MG63 (cell line): ENCODE measurements around the gene INSYN2B. TPM values are rescaled to one million over a fixed set of nuclear protein-coding genes. Genes with fewer than 3 reads are reported as not detected.

Source experiments
- DNase-seq: peaks from one replicate; pipeline ENCODE4 v3.0.0-alpha.2; 2020
- H3K27me3 ChIP-seq: fragments of 250-450 bp; sonication (Bioruptor Pico); 2 replicates; pipeline ENCODE4 v1.5.1; 2020; ENCODE audit warnings: mild to moderate bottlenecking, moderate library complexity
- H3K36me3 ChIP-seq: fragments of 250-450 bp; sonication (Bioruptor Pico); 2 replicates; pipeline ENCODE4 v1.5.1; 2020; ENCODE audit warnings: mild to moderate bottlenecking, moderate library complexity
- H3K4me3 ChIP-seq: fragments of 250-450 bp; sonication (Bioruptor Pico); 2 replicates; pipeline ENCODE4 v1.5.1; 2020; ENCODE audit warnings: mild to moderate bottlenecking, moderate library complexity
- H3K9me3 ChIP-seq: fragments of 250-450 bp; sonication (Bioruptor Pico); 2 replicates; pipeline ENCODE4 v1.5.1; 2020; ENCODE audit warnings: mild to moderate bottlenecking, moderate library complexity
- total RNA-seq: library from RNA; depleted of rRNA; stranded (reverse); fragments of >200 nt; shearing (Covaris generic); gene quantifications from 2 replicates; pipeline ENCODE4 v1.2.3, GENCODE V29; 2014; ENCODE audit warnings: low replicate concordance

Gene INSYN2B
- total RNA-seq, 1 experiment from 2014 or later: 7.8 TPM

GRCh38 chr5:169917500-169917899 is 62.8 kb downstream of the INSYN2B start:
- DNase-seq: no peak
- Histone ChIP-seq H3K27me3 (no peaks in the 10 kb centered on the region), H3K9me3 (no peaks in the 10 kb centered on the region), H3K36me3 (0 out of 2 replicates have a peak, but pooled peaks cover 4% of the 10 kb centered on the region), H3K4me3 (no peak overlapping the region)

GRCh38 chr5:169914766-169915165 is 65.5 kb downstream of the INSYN2B start:
- DNase-seq: peak; percentile 67
- Histone ChIP-seq H3K9me3 (no peaks in the 10 kb centered on the region), H3K36me3 (no peaks in the 10 kb centered on the region), H3K4me3 (no peak overlapping the region), H3K27me3 (no peaks in the 10 kb centered on the region)

GRCh38 chr5:169913479-169913878 is 66.8 kb downstream of the INSYN2B start:
- H3K9me3 ChIP-seq: no peaks in the 10 kb centered on the region
- H3K4me3 ChIP-seq: no peak overlapping the region
- DNase-seq: no peak
- H3K27me3 ChIP-seq: no peaks in the 10 kb centered on the region
- no peaks in the 10 kb centered on the region; the same call in 1 of the 2 replicates for H3K36me3 ChIP-seq

GRCh38 chr5:169911448-169912212 is 68.7 kb downstream of the INSYN2B start:
- H3K36me3 ChIP-seq: no peaks in the 10 kb centered on the region; the same call in 1 of the 2 replicates
- no peak for DNase-seq
- no peaks in the 10 kb centered on the region for H3K27me3 ChIP-seq
- no peak overlapping the region for H3K4me3 ChIP-seq
- H3K9me3 ChIP-seq: no peaks in the 10 kb centered on the region

GRCh38 chr5:169910393-169910792 is 69.9 kb downstream of the INSYN2B start:
- no peak overlapping the region for H3K4me3 ChIP-seq
- H3K9me3 ChIP-seq: no peaks in the 10 kb centered on the region
- no peak for DNase-seq

GRCh38 chr5:169909945-169910344 is 70.3 kb downstream of the INSYN2B start:
- Histone ChIP-seq H3K9me3 (no peaks in the 10 kb centered on the region), H3K27me3 (no peaks in the 10 kb centered on the region), H3K36me3 (no peaks in the 10 kb centered on the region; the same call in 1 of the 2 replicates), H3K4me3 (no peak overlapping the region)
- DNase-seq: no peak

More at GRCh38 chr5:169910393-169910792, 69.9 kb downstream of the INSYN2B start:
- Histone ChIP-seq H3K27me3 (no peaks in the 10 kb centered on the region), H3K36me3 (no peaks in the 10 kb centered on the region; the same call in 1 of the 2 replicates)

- H3K27me3 ChIP-seq: no peaks in the 10 kb centered on the region
- no peaks in the 10 kb centered on the region for H3K9me3 ChIP-seq
- no peak for DNase-seq
- H3K36me3 ChIP-seq: no peaks in the 10 kb centered on the region; the same call in 1 of the 2 replicates
- no peak overlapping the region for H3K4me3 ChIP-seq
These were observed 71.4 kb downstream of the INSYN2B start for GRCh38 chr5:169908864-169909263.

- DNase-seq: no peak
- no peaks in the 10 kb centered on the region; the same call in none of the 2 replicates for H3K36me3 ChIP-seq
- no peak overlapping the region for H3K4me3 ChIP-seq
- no peaks in the 10 kb centered on the region for H3K9me3 ChIP-seq
- no peaks in the 10 kb centered on the region for H3K27me3 ChIP-seq
These were observed 73.3 kb downstream of the INSYN2B start for GRCh38 chr5:169906745-169907649.

- Histone ChIP-seq H3K36me3 (no peaks in the 10 kb centered on the region; the same call in none of the 2 replicates), H3K9me3 (no peaks in the 10 kb centered on the region), H3K27me3 (no peaks in the 10 kb centered on the region), H3K4me3 (no peak overlapping the region)
- no peak for DNase-seq
These were observed 75.3 kb downstream of the INSYN2B start for GRCh38 chr5:169905017-169905416.

- Histone ChIP-seq H3K9me3 (no peaks in the 10 kb centered on the region), H3K4me3 (no peak overlapping the region), H3K36me3 (no peaks in the 10 kb centered on the region; the same call in none of the 2 replicates), H3K27me3 (no peaks in the 10 kb centered on the region)
- DNase-seq: no peak
These were observed 75.8 kb downstream of the INSYN2B start for GRCh38 chr5:169904508-169904907.

- H3K36me3 ChIP-seq: no peaks in the 10 kb centered on the region; the same call in 1 of the 2 replicates
- peak; percentile 48 for DNase-seq
- H3K27me3 ChIP-seq: no peaks in the 10 kb centered on the region
- no peaks in the 10 kb centered on the region for H3K9me3 ChIP-seq
- no peak overlapping the region for H3K4me3 ChIP-seq
These were observed 76.2 kb downstream of the INSYN2B start for GRCh38 chr5:169904059-169904458.

GRCh38 chr5:169901896-169902295 is 78.4 kb downstream of the INSYN2B start:
- Histone ChIP-seq H3K9me3 (no peaks in the 10 kb centered on the region), H3K36me3 (peaks cover 9% of the 10 kb centered on the region), H3K27me3 (no peaks in the 10 kb centered on the region), H3K4me3 (no peak overlapping the region)
- no peak for DNase-seq

GRCh38 chr5:169897481-169897880 is 82.8 kb downstream of the INSYN2B start:
- Histone ChIP-seq H3K4me3 (no peak overlapping the region), H3K36me3 (peaks cover 14% of the 10 kb centered on the region), H3K9me3 (no peaks in the 10 kb centered on the region), H3K27me3 (no peaks in the 10 kb centered on the region)
- no peak for DNase-seq

- Histone ChIP-seq H3K9me3 (no peaks in the 10 kb centered on the region), H3K4me3 (no peak overlapping the region), H3K27me3 (no peaks in the 10 kb centered on the region), H3K36me3 (peaks cover 14% of the 10 kb centered on the region)
- peak; percentile 95 for DNase-seq
These were observed 84.4 kb downstream of the INSYN2B start for GRCh38 chr5:169895926-169896325.

GRCh38 chr5:169893571-169893970 is 86.7 kb downstream of the INSYN2B start:
- no peaks in the 10 kb centered on the region for H3K27me3 ChIP-seq
- DNase-seq: peak; percentile 44
- H3K9me3 ChIP-seq: no peaks in the 10 kb centered on the region
- peaks cover 16% of the 10 kb centered on the region for H3K36me3 ChIP-seq
- H3K4me3 ChIP-seq: no peak overlapping the region

- H3K4me3 ChIP-seq: no peak overlapping the region
- H3K9me3 ChIP-seq: no peaks in the 10 kb centered on the region
- DNase-seq: no peak
- no peaks in the 10 kb centered on the region for H3K27me3 ChIP-seq
- H3K36me3 ChIP-seq: peaks cover 13% of the 10 kb centered on the region
These were observed 87.3 kb downstream of the INSYN2B start for GRCh38 chr5:169893010-169893409.

GRCh38 chr5:169889572-169889971 is 90.7 kb downstream of the INSYN2B start:
- Histone ChIP-seq H3K27me3 (no peaks in the 10 kb centered on the region), H3K9me3 (no peaks in the 10 kb centered on the region), H3K36me3 (peaks cover 6% of the 10 kb centered on the region), H3K4me3 (no peak overlapping the region)
- no peak for DNase-seq
